TTC549 (cell line): ENCODE measurements around the gene PTPRM.

Experiments
- FAIRE-seq: peaks from 2 replicates; lab custom pipeline; 2012; peaks lifted over from hg19 to GRCh38; lab: Jason Lieb, UNC

PTPRM gene

DNA sequence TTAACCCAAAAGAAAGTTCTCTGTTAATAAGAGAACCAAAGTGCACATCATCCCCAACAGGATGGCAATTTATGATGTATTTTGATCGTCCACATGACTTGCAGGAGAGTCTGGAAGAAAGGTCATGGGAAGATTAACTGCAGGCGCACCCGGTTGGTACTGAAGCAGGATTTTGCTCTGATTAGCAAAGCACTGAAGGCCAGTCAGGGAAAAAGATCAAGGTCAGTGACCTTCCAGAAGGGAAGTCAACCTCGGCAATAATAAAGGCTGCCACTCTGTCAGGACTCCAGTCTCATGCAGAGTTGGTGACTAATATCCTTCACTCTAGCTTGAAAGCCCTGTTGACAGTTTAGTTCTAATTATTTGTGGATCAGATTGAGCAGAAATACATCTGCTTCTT is 609.4 kb downstream of the PTPRM start:
- no peak for FAIRE-seq

DNA sequence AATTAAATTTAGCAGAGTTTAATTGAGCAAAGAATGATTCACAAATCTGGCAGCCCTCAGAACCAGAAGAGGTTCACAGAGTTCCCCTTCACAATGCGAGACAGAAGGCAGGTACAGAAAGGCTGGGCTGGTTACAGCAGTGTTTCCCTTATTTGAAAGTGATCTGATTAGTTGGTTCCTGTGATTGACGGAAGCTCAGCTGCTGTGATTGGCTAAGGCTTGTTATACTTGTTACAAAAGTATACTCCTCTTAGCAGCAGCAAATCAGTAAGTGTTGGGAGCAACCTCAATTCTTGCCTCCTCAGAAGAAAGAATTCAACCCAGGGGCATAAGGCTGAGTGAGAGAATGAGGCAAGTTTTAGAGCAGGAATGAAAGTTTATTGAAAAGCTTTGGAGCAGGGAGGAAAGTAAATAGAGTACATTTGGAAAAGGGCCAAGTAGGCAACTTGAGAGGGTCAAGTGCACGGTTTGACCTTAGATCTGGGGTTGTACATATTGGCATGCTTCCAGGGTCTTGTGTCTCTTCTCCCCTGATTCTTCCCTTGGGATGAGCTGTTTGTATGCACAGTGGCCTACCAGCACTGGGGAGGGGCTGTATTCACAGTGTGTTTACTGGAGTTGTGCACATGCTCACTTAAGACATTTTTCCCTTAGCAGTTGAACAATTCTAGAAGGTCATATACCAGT is 610.4 kb downstream of the PTPRM start:
- FAIRE-seq, result no peak

DNA sequence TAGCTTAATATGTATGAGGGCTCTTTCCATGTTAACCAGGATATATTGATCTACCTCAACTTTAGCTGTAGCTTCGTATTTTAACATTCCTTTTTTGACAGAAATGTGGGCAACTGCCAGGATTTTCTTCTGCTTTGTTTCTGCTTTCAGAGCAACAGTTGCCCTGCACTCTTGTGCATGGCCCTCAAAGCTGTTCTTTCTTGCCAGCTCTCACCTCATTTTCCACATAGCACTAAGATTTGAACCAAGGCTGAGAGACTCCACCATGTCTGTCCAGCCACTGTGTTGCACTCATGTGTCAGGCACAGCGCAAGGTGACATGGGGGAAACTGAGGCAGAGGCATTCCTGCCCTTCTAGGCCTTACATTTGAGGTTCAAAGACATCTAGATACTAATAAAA is 619.3 kb downstream of the PTPRM start:
- FAIRE-seq, result no peak

DNA sequence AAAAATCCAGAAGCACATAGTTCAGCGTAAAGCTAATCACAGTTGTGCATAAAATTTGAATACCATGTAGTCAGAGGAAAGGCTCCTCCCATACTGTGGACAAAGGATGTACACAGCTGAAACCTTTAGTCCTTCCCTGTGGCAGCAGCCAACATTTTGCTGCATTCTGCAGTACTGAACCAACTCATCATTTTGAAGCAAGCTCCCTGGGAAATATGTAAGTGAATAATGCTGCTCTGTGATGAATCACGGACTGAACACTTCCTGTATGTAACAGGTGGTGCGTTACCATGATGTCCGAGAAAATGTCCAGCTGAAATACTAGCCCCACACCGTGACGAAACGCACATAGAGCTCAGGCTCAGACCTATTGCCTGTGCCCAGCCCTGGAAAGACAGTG is 621.1 kb downstream of the PTPRM start:
- FAIRE-seq, result no peak

DNA sequence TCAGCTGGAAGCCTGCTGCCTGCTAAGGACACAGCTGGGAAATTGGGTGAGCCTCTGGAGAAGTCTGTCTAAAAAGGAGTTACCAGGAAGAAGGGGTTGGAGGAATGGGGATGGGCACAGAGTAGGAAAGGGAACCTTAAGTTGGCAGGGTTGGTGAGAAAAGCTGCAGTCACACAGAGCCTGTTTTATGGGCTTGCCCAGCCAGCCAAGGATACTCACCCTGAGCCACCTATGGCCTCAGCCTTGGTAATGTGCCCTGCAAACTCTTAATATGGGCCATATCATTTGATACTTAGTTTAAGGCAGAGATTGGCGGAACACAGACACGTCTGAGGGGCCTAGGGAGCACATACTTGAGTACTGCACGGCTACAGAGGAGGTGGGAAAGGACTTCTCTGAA is 623.9 kb downstream of the PTPRM start:
- FAIRE-seq, result no peak

DNA sequence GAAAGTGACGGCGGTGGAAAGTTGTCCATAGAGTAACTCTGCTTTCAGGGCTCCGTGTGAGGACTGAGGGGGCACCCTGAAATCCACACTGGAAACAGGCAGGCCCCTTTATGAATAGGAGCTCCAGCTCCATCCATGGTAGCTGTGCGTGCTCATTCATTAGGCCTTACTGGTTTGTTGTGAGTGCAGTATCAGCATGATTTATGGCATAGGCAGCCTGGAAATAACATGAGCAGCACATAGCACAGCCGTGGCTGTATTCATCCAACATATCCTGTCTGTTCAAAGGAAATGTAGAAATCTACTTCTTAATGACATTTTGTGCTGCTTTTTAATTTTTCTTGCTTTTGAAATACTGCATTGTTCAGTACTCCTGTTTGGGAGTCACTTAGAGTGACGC is 627.3 kb downstream of the PTPRM start:
- no peak for FAIRE-seq

DNA sequence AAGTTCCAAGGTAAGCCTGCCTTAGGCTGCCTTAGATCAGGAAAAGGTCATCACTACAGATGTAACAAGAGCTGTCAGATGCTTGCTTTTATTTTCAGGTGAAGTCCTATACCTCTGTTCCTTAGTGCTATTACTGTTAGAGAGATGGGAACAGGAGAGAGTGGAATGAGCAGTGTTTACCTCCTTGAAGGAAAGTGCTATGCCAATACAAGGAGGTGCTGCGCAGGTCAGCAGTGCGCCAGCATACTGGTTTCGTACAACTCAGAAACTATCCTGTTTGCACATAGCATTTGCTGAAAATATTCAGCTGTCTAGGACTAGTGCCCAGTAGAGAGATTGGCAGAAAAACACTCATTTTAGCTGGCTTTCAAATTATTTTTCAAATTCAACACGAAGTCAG is 629.1 kb downstream of the PTPRM start:
- FAIRE-seq, result no peak

DNA sequence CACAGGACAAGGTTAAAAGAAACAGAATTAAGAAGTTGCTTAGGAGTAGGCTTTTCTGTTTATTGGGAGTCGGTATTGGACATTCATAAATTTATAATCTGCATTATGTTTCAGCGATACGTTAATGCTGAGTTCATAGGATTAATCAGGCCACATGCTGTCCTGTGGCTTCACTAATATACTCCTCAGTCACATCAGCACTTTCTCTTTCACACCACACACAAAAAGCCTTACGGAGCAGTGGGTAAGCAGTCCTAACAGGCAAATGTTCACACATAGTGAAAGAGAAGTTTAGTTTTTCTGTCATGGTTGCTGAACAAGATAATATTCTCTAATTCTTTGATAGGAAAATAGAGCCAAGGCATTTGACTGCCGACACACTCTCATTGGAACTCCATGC is 630.4 kb downstream of the PTPRM start:
- FAIRE-seq, result no peak

DNA sequence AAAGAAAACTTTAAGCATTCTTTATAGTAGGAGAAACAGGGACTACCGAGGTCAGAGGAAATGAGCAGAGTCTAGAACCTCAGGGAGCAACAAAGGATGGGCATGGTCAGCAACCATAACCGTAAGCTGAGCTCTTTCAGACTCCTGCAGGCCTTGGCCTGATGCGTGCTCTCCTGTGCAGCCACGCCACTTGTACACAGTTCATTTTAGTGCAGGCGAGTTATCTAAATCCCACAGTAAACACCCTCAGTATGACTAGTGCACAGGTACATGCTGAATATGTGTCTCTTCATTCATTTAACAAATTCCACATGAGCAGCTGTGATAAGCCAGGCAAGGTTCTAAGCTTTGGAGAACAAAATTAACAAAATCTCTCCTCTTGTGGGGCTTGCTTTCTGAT is 640.9 kb downstream of the PTPRM start:
- no peak for FAIRE-seq

DNA sequence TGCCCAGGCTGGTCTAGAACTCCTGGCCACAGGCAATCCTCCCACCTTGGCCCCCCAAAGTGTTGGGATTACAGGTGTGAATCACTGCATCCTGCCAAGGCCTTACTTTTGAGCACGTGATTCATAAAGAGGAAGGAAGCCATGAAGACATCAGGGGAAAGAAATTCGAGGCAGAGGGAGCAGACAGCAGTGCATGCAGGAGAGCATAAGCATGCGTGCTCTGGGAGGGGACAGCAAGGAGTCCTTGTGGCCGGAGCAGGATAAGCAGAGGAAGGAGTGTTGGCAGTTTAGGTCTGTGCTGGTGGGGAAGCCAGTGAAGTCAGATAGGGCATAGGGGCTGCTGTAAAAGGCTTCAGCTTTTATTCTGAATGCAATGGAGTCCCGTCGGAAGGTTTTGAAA is 641.6 kb downstream of the PTPRM start:
- no peak for FAIRE-seq

DNA sequence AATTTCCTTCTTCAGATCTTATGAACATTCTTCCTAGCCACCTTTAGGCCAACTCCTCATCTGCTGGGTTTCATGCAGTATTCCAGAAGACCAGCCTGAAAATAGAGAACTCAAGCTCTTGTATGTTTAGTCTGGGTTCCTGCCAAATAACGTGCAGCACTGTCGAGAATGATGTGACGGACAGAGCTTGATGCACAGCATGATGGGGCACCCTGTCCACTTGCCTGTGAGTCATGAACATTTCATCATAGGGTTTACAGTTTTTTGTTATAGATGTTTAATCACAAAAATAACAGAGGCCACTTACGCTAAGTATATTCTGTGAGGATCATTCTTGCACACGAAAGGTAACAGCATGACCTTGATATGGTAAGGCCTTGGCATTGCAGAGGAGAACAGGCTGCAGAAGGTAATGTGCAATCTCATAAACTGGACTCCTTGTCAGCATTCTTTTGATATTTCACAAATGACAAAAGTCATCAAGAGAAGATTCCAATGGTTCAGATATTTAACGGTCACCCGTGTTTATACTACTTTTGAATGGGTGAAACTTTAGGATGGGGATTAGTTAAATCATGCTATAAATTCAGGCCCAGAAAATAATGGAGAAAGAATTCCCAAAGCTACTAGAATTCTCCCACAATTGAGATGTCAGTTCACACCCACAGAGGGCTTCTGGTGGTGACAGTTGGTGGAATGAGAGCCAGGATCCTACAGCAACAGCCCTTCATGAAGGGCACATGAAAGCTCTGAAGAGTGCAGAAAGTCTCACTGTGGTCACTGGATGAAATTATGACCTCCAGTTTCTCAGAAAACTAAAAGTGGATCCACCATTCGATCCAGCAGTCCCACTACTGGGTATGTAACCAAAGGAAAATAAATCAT is 646.0 kb downstream of the PTPRM start:
- FAIRE-seq, result no peak

DNA sequence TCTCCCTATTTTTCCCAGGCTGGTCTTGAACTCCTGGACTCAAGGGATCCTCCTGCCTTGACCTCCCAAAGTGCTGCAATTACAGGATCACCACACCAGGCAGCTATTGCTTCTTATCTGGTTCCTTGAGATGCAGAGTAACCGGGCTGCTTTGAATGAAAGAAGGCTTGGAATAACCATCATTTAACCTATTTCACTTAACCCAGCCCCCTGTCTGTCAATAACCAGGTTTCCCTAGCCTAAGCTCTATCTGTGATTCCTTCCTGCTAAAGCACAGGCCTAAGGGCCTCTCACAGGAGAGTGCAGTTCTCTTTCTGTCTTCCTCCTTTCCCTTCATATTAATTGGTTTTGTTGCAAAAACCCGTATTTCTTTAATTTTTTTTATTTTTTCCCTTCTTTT is 648.6 kb downstream of the PTPRM start:
- no peak for FAIRE-seq

DNA sequence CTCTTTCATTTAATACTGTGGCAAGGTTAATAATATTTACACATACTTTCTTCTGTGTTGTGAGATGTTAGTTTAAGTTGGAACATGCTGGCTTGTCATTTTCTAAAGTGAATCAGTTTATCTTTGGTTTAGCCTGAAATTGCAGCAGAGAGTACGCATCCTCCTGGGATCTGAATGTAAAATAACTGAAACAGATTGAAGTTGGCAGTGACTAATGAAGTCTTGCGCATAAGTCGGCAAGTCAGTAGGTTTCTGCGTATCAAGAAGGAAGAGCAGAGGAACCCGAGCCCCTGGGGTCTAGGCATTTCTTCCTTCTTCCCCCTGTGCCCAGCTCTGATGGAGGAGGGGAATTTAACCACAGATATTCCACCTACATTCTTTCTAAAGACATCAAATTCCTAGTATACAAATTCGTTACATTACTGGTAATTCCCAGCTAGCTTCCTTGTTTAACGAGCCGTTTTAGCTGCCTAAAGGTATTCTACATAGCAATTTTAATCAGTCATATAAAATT is 650.0 kb downstream of the PTPRM start:
- no peak for FAIRE-seq

DNA sequence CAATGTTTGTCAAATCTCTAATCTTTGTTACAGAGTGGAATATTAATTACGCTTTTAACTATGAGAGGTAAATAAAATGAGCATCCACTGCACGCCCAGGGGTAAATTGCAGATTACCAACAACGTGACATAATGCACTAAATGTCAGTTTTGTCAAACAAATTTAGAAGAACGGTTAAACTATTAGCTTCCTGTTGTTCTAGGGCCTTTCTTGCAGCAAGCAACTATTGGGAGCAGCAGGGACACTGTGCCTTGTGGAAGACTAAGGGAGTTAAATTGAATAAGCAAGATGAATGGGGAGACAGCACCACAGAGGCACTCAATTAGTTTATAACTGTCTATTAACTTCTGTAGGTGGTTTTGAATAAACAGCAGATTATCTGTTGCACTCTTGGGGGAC is 651.1 kb downstream of the PTPRM start:
- no peak for FAIRE-seq

DNA sequence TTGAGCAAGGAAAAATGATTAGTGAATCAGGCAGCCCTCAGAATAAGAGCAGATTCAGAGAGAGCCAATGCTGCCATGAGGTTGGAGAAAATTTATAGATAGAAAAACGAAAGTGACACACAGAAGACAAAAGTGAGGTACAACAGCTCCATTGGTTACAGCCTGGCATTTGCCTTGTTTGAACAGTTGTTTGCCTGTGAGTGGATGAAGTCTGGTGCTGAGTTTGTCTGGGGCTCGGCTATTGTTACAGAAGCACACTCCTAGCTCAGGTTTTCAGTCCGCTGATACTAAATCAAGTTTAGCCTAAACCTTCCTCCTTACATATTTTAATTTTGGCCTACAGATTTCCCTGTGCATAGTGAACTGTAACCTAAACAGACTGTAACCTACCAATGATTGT is 654.3 kb downstream of the PTPRM start:
- FAIRE-seq, result no peak

DNA sequence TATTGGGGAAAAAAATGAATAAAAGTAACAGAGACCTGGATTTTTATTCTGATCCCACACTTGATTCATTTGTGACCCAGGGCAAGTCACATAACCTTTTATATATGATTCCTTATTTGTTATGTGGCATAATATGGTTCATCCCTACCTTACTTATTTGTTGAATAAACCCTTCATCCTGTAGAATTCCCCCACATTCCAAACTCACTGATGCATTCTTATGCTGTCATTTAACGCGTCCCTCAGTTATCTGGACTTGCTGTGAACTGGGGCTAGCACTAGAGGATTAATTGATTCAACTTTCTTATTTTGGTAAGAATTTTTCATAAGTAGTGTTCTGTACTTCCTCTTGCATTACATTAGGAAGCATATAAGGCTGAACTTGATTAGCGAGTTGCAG is 657.5 kb downstream of the PTPRM start:
- no peak for FAIRE-seq

DNA sequence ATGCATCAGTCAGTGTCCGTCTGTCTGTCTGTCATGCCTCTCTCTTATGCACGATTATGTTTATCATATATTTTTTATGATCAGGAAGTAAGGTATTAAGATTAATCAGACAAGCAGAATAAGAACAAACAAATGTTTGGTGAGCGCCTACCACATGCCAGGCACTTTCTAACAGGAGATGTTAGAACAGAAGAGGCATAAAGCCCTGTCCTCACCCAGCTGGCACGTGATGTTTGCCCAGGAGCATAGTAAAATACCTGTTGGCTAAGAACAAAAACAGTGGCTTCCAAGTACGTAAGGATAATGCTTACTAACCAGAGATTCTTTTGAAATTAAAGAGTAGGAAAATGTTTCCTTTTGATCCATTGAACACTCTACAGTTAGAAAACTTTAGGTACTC is 661.9 kb downstream of the PTPRM start:
- FAIRE-seq, result no peak

DNA sequence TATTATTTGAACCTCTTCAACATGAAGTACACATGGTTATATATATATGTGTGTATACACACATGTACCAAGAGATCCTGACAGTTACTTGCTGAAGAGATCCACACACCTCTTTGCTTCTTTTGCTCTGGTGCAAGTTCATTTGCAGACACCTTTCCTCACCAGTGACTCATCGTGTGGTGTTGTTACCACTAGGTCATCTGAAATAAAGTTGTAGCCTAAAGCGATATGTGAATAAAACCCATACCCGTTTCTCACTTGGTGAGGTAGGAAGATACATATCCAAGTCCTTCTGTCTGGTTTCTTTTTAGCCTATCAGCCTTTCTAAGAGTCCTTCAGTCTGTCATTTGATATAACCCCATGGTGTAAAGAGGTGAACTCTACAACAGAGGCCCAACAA is 662.7 kb downstream of the PTPRM start:
- no peak for FAIRE-seq

DNA sequence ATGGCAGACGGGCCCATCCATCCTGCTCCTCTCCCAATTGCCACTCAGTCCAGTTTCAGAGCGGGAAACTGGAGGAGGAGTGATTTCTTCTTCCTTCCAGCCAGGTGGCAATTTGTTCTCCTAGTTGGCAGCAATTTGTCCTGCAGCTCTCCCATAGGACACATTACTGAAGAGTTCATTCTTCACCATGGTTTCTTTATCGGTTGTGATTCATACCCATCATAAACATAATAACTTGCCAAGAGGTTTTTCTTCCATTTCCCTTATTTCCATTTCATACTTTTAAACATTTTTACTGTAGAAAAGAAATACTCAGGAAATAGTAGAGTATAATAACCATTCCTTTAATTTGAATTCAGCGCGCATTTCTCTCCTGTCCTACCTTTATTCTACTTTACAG is 664.2 kb downstream of the PTPRM start:
- FAIRE-seq, result no peak

DNA sequence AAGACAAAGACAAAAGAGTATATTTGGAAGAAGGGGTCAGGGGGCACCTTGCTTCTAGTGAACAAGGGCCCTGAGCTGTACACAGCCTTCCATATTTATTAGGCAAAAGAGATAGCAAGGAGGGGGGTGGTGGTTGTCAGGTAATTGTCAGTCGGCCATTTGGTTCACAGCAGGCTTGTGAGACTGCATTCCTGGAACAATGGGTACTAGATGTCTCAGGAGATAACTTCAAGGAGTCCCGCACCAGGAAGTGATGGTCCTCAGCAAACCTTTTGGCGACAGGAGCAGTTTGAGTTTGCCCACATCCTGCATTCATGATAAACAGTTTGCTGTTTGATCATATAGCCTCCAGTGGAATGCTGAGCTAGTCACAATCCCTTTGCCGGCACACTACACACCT is 665.7 kb downstream of the PTPRM start:
- FAIRE-seq, result no peak

DNA sequence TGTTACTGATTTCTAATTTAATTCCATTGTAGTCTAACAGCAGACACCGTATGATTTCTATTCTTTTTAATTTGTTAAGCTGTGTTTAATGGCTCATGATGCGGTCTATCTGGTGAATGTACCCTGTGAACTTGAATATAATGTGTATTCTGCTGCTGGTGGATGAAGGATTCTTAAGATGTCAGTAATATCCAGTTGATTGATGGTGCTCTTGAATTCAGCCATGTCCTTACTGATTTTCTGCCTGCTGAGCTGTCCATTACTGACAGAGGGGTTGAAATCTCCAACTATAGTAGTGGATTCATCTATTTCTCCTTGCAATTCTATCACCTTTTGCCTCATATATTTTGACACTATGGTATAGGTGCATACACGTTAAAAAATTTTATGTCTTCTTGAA is 668.8 kb downstream of the PTPRM start:
- FAIRE-seq, result no peak

DNA sequence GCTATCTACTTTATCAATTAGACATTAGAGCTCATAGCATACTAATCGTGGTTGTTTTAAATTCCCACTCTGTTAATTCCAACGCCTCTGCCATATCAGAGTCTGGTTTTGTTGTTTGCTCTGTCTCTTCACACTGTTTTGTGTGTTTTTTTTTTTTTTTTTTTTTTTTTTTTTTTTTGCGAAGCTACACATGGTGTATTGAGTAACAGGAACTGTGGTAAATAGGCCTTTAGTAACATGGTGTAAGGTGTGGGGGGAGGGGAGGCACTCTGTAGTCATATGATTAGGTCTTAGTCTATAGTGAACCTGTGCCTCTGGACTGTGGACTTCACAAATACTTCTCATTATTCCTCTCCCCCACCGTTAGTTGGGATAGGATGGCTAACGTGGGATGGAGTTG is 671.4 kb downstream of the PTPRM start:
- no peak for FAIRE-seq

DNA sequence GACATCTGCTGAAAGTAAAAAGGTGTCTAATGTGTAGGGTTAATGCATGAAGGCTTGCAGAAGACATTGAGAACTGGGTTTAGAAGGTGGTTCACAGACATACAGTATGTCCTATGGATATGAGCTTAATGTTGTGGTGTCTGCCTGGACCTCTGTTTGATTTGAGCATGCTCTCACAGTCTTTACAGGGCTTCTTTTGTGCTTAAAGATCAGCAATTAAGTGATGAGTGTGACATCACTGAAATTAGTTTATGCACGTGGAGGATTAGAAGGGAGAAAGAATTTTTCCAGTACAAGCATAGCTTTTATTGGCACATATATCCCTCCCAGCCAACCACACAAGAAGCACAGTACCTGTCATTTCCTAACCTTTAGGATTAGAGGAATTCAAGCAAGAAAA is 674.6 kb downstream of the PTPRM start:
- no peak for FAIRE-seq

DNA sequence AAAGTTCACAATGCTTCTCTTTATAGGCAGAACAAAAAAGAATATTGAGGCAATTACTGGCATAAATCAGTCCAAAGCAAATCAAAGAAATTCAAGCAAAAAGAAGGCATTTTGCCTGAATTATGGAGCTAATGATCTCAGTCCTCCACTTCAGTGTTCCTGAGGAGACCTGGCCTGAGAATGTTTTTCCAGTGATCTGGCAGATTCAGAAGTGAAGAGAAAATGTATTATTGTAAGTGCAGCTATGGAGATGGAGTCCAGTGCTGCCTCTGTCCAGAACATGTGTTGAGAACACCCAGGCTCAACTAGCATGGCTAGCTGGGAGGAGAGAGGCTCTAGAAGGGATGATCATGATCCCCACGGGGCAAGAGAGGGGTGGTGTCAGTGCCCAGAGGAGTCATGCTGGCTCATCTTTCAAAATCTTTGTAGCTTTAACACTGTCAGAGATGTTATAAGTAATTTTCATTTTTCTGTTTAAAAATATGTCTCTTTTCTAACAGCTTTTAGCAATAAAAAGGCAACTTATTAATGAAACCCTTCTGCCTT is 675.1 kb downstream of the PTPRM start:
- no peak for FAIRE-seq
